Adipose tissue (tissue), 3 donors: ENCODE measurements around the gene DBF4B. TPM values are rescaled to one million over a fixed set of nuclear protein-coding genes. Genes with fewer than 3 reads are reported as not detected.
"Not testable (repeated sequence)": the region's sequence is repeated elsewhere in the genome, so short reads cannot be mapped to it uniquely, and the experiment has no call there.

Experiments used
- H3K27ac ChIP-seq: one replicate; pipeline ENCODE4 v1.5.1; 2013; ENCODE audit warnings: low read depth, low read length
- WGBS, 3 donors: extraction: QIAGEN DNeasy Blood & Tissue Kit; methylation state at CpG; one replicate each; pipeline ENCODE4 v1.1.7; 2013; 5-methylcytosine and 5-hydroxymethylcytosine counted together
- polyA plus RNA-seq, 3 donors: library from polyadenylated mRNA; stranded (reverse); fragments of 200-250 nt; gene quantifications; one replicate each; pipeline ENCODE4 v1.2.3, GENCODE V29; 2013
- donor health status: healthy with polysubstance abuse.
- donor health status: Bipolar disorder and iron deficiency.
- donor health status: healthy.

The DBF4B gene
- polyA plus RNA-seq, 3 donors = 1.9 to 4.9 (median 2.4) TPM

GRCh38 chr17:44755180-44755579 lies 46.7 kb downstream of the DBF4B start:
- WGBS, 3 donors = 90 to 92% (median 91%) methylated on average over 5 of the region's 5 CpGs
- not testable (repeated sequence) for H3K27ac ChIP-seq

DNA sequence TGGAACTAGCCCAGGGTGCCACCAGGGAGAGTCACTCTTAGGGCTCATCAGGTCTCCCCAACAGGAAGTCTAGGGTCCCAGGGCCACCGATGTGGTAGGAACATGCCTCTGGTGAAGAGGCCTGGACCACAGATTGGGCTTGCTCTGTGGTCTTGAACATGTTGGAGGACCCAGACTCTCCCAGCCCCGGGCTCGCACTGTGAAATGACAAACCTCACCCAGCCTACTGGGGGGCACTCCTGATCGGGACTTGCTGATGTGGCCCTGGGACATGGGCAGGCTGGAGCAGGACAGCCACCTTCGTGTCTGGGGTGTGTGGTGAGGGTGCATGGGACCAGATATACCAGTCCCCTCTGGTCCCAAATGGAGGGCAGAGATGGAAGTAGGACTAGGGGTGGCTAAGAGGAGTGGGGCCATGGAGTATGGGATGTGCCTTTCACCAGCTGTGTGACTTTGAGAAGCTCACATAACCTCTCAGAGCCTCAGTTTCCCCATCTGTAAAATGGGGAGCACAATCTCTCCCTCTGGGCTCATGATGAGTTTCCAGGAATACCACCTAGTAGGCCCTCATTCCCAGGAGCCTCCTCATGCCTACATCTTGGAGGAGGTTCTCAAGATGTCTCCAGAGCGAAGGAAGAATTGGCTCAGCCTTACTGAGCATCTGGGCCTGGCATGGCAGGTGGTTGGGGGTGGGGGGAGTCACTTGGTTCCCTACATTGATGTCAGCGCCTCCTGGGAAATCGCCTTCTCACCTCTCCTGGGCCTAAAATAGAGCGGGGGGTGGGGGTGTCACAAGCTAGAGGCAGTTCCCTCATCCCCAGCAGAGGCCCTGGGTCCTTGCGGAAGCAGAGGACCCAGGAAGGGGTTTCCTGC lies 48.8 kb downstream of the DBF4B start:
- H3K27ac ChIP-seq = no peak overlapping the region
- 79 to 91% (median 80%) methylated on average over 10 of the region's 10 CpGs for WGBS, 3 donors

- WGBS, 3 donors = 36 to 50% (median 47%) methylated on average over 5 of the region's 5 CpGs
- H3K27ac ChIP-seq = no peak overlapping the region
Observed at GRCh38 chr17:44757918-44758413, 49.5 kb downstream of the DBF4B start.

DNA sequence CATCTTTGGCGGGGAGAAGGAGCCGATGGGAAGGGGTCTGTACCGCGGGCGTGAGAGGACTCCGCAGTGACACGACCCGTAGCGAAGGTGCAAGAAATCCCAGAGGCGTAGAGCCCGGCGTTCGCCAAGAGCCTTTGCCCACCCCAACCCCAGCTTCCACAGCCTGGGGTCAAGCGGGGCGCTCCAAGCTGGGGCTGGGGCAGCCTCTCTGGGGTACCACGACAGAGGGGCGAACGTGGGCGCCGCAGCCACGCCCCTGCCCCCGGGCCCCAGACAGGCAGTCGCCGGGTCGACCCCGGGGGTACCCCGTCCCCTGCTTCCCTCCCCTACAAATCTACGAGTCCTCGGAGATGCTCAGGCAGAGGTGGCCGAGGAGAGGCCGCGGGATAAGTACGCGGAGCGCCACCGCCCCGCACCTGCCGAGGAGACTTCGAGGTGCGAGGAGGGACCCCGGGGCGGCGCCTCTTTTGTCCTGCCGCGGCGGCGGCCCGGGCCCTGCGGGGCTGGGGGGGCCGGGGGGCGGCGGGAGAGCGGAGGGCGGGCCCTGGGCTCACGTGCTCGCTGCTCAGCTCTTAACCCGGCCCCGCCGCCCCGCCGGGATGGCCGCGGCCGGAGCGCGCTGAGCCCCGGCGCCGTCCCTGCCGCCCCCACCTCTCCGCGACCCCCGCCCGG lies 50.1 kb downstream of the DBF4B start, which contains the start of gene ADAM11:
Gene ADAM11 (plus strand): TSS at position 575 of the 672 bp plus-strand sequence. CDS start 212 bp downstream, outside the sequence.
- no peak within 1 kb of the TSS for H3K27ac ChIP-seq
- 6 to 8% (median 8%) methylated on average over 37 to 74 of the region's 74 CpGs for WGBS, 3 donors

DNA sequence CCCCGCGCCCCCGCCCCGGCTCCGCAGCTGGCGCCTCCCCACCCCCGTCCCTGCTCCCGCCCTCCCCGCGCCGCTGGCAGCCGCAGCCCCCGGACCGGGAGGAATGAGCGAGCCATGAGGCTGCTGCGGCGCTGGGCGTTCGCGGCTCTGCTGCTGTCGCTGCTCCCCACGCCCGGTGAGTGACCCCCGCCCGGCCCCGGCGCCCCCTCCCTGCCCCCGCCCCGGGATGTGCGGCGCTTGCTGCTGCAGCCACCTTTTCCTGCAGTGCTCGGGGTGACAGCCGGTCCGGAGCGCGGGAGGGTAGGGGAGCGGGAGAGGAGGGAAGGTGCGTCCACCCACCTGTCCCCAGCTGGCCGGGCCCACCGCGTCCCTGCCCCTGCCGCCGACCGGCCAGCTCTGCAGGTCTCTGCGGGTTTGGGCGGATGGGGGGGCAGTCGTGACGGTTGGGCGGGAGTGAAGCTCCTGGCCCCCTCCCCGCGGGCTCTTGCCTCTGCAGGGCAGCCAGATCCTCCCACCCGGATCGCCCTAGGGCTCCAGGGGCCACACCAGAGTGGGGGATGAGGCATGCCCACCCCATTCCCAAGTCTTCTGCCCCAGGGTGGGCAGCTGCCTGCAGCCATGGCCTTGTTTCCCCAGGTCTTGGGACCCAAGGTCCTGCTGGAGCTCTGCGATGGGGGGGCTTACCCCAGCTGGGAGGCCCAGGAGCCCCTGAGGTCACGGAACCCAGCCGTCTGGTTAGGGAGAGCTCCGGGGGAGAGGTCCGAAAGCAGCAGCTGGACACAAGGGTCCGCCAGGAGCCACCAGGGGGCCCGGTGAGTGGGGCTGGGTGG lies 50.8 kb downstream of the DBF4B start:
- 8 to 11% (median 11%) methylated on average over 34 to 60 of the region's 60 CpGs for WGBS, 3 donors
- H3K27ac ChIP-seq = no peak overlapping the region

DNA sequence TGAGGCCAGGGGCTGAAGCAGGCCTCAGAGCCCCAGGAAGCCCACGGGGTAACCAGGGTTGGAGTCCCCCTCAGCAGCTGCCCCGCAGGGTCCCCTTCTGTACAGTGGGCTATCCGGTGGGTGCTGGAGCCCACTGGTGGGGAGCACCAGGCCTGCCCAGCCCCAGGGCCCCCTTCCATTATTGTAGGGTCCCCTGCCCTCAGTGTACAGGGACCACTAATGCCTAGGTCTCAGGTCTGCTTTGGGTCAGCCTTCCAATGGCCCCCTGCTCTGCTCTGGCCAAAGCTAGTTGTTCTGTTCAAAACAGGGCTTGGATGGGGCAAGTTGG lies 51.4 kb downstream of the DBF4B start:
- 63 to 66% (median 64%) methylated on average over 3 of the region's 3 CpGs for WGBS, 3 donors
- H3K27ac ChIP-seq = no peak overlapping the region

GRCh38 chr17:44760474-44761308 lies 52.2 kb downstream of the DBF4B start:
- 79 to 80% (median 79%) methylated on average over 13 of the region's 13 CpGs for WGBS, 3 donors
- H3K27ac ChIP-seq = no peak overlapping the region

DNA sequence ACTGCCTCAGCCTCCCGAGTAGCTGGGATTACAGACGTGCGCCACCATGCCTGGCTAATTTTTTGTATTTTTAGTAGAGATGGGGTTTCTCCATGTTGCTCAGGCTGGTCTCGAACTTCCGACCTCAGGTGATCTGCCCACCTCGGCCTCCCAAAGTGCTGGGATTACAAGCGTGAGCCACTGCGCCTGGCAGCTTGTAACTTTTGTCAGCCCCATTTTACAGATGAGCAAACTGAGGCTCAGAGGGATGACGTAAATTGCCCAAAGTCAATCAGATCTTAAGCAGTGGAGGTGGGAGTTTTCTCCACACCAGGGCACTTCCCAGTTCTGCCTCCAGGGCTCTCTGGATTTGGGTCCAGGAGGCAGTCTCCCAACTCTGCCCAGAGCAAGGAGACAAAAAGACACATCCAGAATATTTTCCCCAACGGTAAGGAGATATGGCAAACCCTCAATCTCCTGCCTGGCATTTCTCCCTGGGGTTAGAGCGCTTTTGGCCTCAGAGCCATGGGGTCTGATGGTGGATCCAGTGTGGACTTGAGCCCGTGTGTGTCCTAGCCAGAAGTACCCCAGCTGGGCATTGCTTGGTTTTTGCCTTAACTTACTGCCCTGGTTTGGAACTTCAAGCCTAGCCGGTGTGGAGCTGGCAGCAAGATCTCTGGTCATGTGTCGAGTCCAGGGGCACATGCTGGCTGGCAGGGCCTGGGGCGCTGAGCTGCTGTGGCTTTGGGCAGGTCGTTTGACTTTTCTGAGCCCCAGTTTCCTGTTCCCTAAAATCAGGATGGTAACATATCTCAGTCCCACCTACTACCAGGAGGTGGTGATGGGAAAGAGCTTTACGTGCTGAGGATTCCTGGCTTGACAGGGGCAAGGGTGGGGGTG lies 53.7 kb downstream of the DBF4B start:
- 72 to 80% (median 76%) methylated on average over 17 of the region's 17 CpGs for WGBS, 3 donors
- H3K27ac ChIP-seq = no peak overlapping the region

DNA sequence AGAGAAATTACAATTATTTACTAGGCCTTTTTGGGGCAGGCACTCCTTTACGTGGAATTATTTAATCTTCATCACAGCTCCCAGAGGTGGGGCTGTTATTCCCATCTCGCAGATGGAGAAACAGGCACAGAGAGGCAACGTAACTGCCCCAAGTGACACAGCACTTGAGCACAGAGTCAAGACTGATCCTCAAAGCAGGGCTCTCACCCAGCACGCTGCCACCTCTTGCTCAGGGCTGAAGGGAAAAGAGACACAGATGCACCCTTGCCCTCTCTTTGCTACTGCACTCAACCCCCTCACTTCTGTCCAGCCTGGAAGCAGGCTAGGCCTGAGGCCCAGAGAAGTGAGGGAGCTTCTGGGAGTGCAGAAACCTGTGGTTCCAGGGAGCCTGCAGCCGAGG lies 54.7 kb downstream of the DBF4B start:
- 73 to 87% (median 78%) methylated on average over 5 of the region's 5 CpGs for WGBS, 3 donors

GRCh38 chr17:44765965-44766364 lies 57.5 kb downstream of the DBF4B start:
- WGBS, 3 donors = 58 to 77% (median 75%) methylated on average over 11 of the region's 11 CpGs
- H3K27ac ChIP-seq = no peak overlapping the region

More for the DNA sequence above, 54.7 kb downstream of the DBF4B start:
- no peak overlapping the region for H3K27ac ChIP-seq

- no peak overlapping the region for H3K27ac ChIP-seq
- WGBS, 3 donors = 52 to 69% (median 61%) methylated on average over 8 of the region's 8 CpGs
Observed at GRCh38 chr17:44766409-44767038, 58.1 kb downstream of the DBF4B start.

DNA sequence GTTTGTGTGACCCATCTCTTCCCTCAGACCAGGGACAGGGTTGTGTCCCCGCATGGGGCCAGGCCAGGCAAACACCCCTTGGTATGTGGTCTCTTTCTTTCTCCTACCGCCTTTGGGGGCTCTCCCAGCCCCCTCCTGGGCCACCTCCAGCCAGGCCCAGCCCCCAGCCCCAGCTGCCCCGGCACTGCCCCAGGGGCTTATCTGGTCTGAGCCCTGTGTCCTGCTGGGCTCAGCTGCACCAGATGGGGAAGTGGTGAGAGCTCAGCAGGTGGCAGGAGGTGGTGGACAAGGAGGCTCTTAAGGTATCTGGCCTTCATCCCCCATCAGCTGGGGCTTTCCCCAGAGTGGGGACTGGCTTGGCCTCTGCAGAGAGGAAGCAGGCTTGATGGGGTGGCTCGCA lies 59.0 kb downstream of the DBF4B start:
- WGBS, 3 donors = 45 to 55% (median 52%) methylated on average over 3 to 4 of the region's 4 CpGs

DNA sequence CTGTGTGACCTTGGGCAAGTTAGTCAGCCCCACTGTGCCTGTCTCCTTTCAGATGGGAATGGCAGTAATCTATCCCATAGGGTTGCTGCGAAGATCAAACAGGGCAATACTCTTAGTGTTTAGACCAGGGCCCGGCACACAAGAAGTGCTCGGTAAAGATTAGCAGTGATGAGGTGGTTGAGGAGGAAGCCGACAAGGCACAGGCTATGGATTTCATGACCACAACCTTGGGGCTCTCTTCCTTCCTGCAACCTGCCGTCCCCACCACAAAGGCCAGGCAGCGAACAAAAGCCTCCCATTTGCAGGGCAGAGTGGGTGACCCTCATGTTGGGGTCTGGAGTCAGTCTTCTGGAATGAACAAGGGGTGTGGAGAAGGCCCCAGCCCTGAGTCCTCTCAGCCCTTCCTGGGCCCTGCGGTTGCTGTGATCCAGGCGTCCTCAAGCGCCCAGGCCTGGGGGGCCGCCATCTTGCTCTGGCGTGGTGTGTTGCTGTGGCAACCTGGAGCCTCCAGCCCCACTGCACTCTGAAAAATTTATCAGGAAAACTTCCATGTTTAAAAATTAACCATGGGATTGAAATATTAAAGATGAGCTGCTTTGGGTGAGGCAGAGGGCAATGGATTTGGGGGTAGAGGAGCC lies 60.2 kb downstream of the DBF4B start:
- WGBS, 3 donors = 56 to 75% (median 65%) methylated on average over 11 of the region's 11 CpGs
- H3K27ac ChIP-seq = no peak overlapping the region

More for the DNA sequence above, 59.0 kb downstream of the DBF4B start:
- no peak overlapping the region for H3K27ac ChIP-seq

- no peak overlapping the region for H3K27ac ChIP-seq
- WGBS, 3 donors = 54 to 69% (median 58%) methylated on average over 6 of the region's 6 CpGs
Observed at GRCh38 chr17:44769230-44769629, 60.8 kb downstream of the DBF4B start.

GRCh38 chr17:44769647-44770084 lies 61.2 kb downstream of the DBF4B start:
- H3K27ac ChIP-seq = no peak overlapping the region
- 51 to 78% (median 72%) methylated on average over 14 to 15 of the region's 15 CpGs for WGBS, 3 donors
